Bone marrow (tissue), 2 donors: ENCODE measurements around the gene HLA-DPB1.
"Not testable (repeated sequence)": the region's sequence is repeated elsewhere in the genome, so short reads cannot be mapped to it uniquely, and the experiment has no call there.

Source experiments
- DNase-seq, 2 donors: peaks; one replicate each; lab custom pipeline; 2025; lab: John Stamatoyannopoulos, UW

The HLA-DPB1 gene

DNA sequence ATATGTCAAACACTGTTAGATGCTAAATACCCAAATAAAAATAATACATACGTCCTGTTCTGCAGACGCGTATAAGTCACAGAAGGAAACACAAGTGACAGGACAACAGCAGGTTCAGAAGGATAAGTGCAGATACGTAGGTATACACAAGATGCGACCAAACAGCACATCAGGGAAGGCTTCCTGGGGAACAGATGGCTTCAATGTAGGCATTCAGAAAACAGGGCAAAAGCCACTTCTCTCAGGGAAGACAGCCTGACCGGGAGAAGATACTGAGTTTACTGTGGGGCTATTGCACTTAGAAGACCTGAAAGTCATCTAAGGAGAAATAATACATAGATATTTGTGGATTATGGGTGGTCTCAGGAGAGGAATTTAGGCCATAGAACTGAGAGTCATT is 4.2 kb upstream of the HLA-DPB1 start:
- no peak for DNase-seq

DNA sequence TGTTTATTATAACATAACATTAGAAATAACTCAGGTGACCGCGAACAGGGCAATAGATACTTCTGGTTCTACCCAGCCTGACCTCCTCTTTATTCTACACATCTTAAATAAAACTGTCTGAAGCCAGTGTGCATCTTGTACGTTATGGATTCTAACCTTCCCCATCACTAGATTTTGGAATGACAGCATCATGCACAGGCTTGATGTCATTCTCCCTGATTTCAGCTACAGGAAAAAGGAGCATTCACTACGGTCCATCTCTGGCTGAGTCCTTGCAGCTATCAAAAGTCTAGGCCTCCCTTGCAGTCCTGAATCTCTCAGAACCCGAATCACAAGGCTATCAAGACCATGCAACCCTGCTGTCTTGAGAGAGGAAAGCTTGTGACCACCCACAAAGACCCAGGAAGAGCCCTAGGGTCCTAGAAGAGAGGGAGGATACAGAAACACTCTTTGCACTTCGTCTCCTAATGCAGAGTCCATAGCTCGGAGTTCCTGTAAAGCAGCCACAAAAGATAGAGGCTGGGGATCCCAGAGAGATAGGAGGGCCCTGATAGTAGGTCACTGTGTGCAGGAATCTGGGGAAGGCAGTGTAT is 3.2 kb upstream of the HLA-DPB1 start:
- no peak for DNase-seq

DNA sequence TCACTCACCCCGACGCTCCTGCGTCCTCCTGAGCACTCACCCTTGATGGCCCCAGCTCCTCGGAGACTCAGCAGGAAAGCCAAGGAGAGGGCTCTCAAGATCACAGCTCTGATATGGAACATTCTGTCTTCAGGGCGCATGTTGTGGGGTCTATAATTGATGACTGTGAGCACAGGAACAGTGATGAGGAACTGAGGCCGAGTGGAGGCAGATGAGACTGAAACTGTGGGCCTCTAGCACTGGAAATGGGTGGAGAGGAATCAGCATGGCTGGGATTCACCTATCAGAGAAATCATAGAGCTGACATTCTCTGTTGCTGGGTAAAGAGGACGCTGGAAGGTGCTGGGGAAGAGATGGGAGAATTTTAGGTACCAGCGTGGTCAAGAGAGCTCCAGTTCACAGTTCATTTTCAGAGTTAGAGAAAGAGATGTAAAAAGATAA is 2.3 kb upstream of the HLA-DPB1 start, which contains the start of gene HLA-DPA1:
Gene HLA-DPA1 (minus strand): TSS at position 219 of the 441 bp plus-strand sequence.
- DNase-seq = peak in 1 of 2 donors; percentile 81

DNA sequence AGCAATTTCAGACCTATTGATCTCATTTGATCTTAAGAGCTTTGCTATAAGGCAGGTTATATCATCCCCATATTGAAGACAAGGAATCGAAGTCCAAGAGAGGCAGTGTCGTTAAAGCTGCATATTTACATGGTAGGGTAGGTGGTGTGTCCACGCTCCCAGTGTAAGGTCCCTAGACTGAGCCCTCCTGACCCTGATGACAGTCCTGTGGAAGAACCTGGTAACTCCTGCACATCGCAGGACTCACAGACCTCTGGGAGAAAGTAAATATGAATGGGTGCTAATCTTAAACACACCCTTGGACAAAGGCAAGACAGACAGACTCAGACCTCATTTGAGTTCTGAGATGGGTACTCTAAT is 602 bp upstream of the HLA-DPB1 start:
- no peak for DNase-seq

DNA sequence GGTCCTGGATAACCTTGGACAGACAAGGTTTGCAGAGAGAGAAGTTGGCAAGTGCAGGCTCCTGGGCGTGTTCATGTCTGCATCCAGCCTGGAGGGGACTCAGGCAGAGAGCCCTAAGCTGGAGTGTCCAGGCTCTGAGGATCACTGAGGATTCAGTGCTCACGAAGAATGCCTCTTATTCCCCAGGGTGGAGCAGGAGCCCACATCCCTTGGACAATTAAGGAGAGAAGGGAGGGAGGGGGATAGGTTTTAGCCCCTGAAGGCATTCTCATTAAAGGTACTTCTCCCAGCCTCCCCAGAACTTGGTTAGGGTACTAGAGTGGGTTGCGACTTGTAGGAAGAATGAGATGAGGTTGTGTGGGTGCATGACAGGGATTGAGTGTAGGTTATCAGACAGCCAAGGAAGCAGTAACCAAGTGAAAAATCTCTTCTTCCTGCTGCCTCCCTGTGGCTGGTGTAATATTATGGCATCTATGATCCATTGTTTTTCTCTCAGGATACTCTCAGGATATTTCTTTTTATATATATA is 680 bp downstream of the HLA-DPB1 start:
- no peak for DNase-seq

DNA sequence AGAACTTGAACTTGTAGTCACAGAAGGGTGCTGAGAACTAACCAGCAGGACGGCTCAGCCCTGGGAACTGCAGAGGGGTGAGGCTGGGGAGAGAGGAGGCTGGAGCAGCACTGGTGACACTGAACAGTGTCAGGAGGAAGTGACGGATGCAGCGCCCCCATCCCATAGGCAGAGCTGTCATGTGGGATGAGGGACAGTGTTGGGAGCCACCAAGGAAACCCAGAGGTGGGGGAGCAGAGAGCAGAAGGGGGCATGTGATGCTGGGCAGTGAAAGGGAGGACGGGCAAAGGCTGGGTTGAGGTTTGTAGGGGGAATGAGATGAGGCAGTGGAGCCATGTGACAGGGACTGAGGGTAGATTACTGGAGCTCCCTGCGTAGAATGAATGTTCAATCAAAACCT is 2.1 kb downstream of the HLA-DPB1 start:
- DNase-seq = no peak

DNA sequence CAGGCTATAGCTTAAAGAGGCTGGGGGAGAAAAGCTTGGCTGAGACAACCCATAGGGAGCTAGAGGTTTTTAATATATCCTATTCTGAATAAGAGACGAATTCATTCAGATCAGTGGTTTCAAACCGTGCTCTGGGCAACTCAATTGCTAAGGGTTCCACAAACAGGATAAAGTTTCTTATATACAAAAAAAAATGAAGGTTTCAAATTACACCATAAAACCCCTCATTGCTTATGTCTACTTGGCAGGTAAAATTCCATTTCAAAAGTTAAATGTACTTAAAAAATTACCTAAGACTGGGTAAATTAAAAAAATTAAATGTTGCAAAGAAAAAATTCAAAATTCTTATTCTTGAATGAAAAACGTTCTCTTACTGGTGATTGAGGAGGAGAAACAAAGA is 2.7 kb downstream of the HLA-DPB1 start:
- no peak for DNase-seq

DNA sequence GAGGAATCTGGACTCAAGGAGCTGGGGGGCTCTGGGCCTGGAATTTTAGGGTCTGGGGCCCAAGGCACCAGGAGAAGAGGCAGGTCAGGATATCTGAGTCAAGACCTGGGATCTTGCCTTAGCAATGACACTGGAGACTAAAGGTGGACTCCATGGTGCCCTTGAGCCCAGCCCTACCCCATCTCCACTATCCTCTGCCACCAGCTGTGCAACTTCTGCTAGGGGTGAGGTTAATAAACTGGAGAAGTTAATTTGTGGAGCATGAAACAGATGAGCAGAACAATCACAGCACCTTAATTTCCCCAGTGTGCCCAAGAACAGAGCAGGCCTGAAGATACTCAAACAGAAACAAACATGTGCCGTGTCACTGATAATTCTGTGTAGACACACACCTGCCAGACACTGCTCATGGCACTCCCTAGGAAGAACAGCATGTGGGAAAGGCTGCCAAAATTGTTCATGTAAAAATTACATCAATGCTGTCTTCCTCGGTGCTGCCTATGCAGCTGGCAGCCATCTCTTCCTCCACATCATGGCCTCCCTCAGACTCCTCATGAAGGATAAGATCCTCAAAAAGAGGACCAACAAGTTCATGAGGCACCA is 3.2 kb downstream of the HLA-DPB1 start:
- no peak for DNase-seq

DNA sequence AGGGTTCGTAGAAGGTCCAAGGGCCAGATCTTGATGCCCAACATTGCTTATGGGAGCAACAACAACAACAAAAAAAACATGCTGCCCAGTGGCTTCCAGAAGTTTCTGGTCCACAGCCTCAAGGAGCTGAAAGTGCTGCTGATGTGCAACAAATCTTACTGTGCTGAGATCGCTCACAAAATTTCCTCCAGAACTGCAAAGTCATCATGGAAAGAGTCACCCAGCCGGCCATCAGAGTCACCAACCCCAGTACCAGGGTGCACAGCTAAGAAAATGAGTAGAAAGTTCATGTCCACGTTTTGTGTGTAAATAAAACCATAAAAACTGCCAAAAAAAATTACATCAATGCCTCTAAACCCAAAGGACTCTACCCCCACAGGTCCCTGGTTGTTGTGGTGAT is 3.8 kb downstream of the HLA-DPB1 start:
- no peak for DNase-seq

DNA sequence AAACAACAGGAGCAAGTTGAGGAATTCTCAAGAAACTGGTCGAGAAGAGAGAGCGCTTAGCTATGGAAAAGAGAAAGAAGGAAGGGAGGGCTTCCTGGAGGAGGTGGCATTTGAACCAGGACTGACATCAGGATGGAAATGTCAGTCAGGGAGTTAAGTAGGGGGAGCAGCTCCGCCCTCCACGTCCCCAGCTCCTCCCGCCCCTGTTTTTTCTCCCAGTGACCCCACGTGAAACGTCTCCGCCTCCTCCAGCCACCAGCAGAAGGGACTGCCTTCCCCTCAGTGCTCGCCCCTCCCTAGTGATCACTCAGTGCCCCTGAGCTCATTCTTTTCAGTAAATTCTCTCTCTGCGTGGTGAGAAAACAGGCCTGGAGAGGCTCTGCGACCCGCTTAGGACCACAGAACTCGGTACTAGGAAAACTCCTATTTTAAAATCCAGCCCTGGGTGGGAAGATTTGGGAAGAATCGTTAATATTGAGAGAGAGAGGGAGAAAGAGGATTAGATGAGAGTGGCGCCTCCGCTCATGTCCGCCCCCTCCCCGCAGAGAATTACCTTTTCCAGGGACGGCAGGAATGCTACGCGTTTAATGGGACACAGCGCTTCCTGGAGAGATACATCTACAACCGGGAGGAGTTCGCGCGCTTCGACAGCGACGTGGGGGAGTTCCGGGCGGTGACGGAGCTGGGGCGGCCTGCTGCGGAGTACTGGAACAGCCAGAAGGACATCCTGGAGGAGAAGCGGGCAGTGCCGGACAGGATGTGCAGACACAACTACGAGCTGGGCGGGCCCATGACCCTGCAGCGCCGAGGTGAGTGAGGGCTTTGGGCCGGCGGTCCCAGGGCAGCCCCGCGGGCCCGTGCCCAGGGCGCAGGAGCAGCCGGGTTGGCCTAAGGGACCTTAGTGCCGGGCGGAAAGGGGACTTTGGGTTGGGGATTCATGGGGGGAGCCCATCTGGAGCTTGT is 4.6 kb downstream of the HLA-DPB1 start:
- DNase-seq = no peak

DNA sequence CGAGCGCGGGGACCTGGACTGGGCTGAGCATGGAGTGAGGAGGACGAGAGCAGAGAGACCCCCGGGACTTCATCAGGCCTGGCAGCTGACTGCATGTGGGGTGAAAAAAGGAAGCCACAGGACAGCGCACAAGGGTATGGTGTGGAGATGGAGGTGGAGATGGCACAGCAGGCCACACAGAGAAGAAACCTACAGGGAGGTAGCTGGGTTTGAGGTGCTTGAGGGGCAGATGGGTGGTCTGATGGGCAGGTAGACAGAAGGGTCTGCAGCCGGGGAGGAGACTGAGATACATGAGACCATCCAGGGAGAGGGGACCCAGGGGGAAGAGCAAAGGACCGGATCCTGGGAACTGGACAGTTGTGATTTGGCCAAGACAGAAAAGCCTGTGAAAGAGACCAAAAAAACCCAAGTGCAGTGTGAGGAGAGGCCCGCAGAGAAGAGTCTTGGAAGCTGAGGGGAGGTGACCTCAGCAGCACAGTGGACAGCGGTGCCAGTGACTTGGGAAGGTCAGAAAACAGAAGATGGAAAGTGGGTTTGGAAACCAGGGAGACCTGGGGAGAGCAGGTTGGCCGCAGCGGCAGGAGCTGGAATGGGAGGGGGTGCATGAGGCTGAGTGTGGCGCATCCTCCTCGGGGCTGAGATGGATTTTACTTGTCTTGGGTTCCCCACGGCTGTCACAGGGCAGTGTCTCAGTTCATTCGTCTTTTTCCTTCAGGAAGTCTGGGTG is 5.5 kb downstream of the HLA-DPB1 start:
- no peak for DNase-seq

DNA sequence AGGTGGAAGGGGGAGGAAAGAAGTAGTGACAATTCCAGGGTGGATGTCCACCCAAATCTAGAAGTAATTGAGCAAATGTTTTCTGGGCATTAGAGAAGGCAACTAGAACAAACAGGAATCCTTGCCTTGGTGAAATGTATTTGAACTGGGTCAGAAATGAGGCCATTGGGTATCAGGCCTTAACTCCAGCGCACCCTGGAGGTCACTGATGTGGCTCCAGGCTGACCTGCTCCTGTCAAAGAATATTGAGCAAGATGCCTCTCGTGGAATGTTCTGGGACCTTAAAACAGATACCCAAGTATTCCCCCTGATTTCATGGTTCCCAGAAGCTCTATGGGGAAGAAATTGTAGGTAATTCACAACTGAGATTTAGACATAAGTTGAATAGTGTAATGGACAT is 6.9 kb downstream of the HLA-DPB1 start:
- peak in 1 of 2 donors; percentile 43 for DNase-seq

DNA sequence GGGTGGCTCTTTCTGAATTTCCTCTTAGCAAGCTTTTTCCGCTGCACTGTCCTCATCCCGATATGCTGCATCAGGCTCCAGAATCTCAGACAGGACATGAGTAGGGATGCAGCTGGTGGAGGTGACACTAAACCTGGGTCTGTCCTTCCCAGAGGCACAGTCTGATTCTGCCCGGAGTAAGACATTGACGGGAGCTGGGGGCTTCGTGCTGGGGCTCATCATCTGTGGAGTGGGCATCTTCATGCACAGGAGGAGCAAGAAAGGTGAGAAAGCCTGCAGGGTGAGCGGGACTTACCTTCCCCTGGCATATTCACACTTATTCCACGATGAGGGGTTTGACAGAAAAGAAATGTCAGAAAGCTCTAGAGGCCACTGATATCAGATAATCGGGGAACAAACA is 9.8 kb downstream of the HLA-DPB1 start:
- DNase-seq = no peak

DNA sequence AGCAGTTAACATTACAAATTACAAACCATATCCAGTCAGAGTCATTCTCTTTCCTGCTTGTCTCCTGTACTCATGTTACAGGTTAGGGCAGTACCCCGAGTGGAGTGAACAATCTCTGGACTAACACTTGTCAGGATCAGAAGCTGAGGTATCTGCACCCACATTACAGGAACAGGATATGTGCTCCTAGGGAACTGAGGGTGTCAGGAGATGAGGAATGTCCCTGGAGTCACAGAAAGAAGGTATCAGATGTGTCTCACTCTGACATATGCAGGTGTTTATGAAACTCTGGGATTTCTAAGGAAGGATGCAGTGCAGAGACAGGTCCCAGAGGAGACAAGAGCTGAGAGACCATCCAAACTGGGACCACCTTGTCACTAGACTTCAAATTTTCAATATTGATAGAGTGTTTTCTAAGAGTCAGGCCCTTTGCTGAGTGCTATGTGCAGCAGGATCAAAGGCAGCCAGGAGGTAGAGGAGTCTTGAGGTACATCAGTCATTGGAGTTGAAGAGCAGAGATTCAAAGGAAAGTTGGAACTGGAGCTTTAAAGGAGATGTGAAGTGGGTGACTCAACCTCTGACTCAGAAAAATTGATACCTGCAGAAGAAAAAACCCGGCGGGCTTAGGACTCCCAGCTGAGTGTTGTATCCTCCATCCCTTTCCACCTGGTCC is 12.6 kb downstream of the HLA-DPB1 start:
- no peak for DNase-seq

DNA sequence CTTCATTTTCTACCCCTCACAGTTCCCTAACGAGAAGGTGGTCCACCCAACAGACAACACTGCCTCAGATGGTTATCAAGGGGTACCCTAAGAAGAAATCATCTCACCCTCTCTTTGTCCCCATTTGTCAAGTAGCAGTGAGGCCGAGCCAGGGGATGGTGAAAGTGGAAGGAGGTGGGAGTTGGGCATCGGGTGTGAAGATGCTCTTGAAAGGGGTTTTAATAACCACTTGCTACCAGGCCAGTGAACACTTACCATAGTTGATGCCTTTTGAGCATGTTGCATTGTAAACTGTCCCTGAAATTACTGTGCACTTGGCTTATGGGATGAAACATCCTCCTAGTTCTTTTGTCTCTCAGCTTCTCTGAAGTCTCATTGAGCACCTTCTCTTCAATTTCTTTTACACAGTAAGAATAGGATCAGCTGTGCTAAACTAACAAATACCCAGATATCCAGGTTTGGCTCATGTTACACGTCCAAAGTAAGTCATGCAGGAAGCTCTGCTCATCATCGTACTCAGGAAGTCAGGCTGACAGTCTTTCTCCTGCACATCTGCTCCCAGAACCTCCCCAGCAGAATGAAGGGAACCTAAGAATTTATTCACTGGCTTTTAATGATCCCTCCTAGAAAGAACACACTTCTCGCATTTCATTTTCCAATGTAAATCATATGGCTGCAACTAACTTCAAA is 13.3 kb downstream of the HLA-DPB1 start:
- peak in 1 of 2 donors; percentile 6 for DNase-seq

DNA sequence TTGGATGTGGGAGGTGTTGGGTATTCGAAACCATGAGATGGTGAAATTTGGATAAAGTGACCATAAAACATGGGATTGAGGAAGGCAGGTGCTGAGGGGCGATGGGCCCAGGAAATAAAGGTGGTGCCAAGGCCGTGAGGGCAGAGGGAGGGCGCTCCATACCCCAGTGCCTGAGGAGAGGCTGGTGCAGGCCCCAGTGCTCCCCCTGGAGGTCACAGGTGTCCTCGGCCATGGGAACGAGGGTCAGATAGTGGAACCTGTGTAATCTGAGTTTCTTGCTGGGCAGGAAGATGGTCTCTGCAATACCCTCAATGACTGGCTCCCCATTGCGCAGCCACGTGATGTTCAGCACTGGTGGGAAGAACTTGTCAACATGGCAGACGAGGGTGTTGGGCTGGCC is 16.2 kb downstream of the HLA-DPB1 start:
- DNase-seq = peak in 1 of 2 donors; percentile 12

DNA sequence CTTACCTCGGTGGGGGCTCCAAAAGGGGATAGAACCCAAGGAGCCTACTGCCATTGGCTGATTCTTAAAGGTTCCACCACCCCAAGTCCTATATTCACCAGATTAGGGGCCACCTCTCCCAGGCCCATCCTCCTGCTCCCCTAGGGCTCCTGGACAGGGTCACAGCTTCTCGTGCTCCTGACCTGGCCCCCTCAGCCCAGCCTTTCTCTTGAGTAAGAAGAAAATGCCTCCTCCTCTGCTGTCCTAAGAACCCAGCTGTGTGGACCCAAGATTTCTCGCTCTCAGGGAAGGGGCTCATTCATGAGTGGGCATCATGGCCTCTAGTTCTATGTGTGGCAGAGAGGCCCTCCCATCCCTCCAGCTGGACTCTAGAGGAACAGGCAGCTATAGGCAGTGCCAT is 16.6 kb downstream of the HLA-DPB1 start:
- no peak for DNase-seq

DNA sequence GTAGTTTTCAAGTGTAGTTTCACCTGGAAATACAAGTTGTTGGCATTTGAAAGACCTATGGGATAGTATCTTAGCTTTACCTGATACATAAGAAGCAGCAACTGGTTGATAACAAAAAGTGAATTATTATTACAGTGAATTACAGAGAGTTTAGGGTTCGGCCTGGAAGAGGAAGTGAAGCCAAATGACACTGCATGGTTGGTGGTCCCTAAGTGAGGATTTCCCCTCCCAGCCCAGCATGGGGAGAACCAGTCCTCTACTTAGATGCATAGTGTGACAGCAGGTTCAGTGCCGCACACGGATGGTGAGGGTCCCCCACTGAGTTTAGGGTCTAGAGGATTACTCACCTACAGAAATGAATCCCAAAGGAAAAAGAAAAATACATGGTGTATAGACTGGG is 18.1 kb downstream of the HLA-DPB1 start:
- DNase-seq = no peak

DNA sequence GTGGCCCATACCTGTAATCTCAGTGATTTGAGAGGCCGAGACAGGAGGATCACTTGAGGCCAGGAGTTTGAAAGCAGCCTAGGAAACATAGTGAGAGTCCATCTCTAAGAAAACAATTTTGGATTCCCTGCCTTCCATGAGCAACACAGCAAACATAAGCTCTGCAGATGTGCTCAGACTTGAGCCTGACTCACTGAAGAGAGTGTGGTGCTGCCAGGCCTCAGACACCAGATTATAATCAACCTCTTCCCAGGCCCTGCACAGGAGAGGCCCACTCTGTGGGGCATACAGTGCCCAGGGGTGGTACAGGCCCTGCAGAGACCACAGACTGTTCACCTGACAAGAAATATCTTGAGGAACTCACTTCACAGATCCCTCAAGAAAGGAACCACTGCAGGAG is 19.9 kb downstream of the HLA-DPB1 start:
- no peak for DNase-seq

DNA sequence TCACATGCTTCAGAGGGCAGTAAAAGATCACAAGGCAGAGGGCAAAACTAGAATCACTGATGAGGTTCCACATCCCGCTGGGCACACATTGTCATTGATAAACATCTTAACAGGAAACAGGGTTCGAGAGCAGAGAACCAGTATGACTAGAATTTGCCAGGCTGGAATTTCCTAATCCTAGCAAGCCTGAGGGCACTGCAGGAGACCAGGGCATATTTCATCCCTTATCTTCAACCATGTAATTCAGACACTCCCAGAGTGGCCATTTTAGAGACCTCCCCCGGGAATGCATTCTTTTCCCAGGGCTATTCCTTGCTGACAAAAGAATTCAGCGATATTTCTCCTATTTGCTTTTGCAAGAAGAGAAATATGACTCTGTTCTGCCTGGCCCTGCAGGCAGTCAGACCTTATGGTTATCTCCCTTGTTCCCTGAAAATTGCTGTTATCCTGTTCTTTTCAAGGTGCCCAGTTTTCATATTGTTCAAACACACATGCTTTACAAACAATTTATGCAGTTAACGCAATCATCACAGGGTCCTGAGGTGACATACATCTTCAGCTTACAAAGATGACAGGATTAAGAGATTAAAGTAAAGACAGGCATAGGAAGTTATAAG is 25.4 kb downstream of the HLA-DPB1 start:
- DNase-seq = not testable (repeated sequence)
